C4-2B (cell line): ENCODE results near the gene RBM20.
"Not testable (repeated sequence)": the region's sequence is repeated elsewhere in the genome, so short reads cannot be mapped to it uniquely, and the experiment has no call there.

Experiments
- H3K27ac ChIP-seq: fragments of 450-650 bp; 2 replicates; pipeline ENCODE4 v1.5.1; 2017
- CTCF ChIP-seq: fragments of 450-650 bp; conservative IDR thresholded peaks from 2 replicates; pipeline ENCODE4 v1.5.1; 2017; ENCODE audit warnings: mild to moderate bottlenecking
- ZFX ChIP-seq: fragments of 450-650 bp; IDR thresholded peaks from 2 replicates; pipeline ENCODE4 v1.6.1; 2017

The RBM20 gene

GRCh38 chr10:110717781-110718589 is 73.8 kb downstream of the RBM20 start:
- no peak overlapping the region for H3K27ac ChIP-seq
- TF ChIP-seq ZFX (no peak), CTCF (no peak)

GRCh38 chr10:110721406-110722038 is 77.4 kb downstream of the RBM20 start:
- H3K27ac ChIP-seq, result no peak overlapping the region
- TF ChIP-seq CTCF, result no peak

GRCh38 chr10:110723224-110723891 is 79.2 kb downstream of the RBM20 start:
- TF ChIP-seq CTCF (no peak), ZFX (no peak)
- no peak overlapping the region for H3K27ac ChIP-seq

GRCh38 chr10:110724116-110724921 is 80.2 kb downstream of the RBM20 start:
- TF ChIP-seq CTCF (no peak), ZFX (no peak)
- no peak overlapping the region for H3K27ac ChIP-seq

- no peak for TF ChIP-seq CTCF
- TF ChIP-seq ZFX, result no peak
- no peak overlapping the region for H3K27ac ChIP-seq
These were observed 80.8 kb downstream of the RBM20 start for GRCh38 chr10:110724937-110725336.

- H3K27ac ChIP-seq, result no peak overlapping the region
- TF ChIP-seq ZFX (no peak), CTCF (no peak)
These were observed 81.9 kb downstream of the RBM20 start for GRCh38 chr10:110725801-110726630.

- not testable (repeated sequence) for H3K27ac ChIP-seq
These were observed 83.6 kb downstream of the RBM20 start for GRCh38 chr10:110727785-110728184.
